SJSA1 (cell line): ENCODE results near the gene RYR2. TPM values are rescaled to one million over a fixed set of nuclear protein-coding genes. Genes with fewer than 3 reads are reported as not detected.

Experiments used
- DNase-seq, 2 experiments: peaks; one replicate each; pipeline ENCODE4 v3.0.0-alpha.2; 2015 to 2020; ENCODE audit warnings: low spot score in 2 of 2, low read depth in 1 of 2
- H3K27ac ChIP-seq: fragments of 250-450 bp; sonication (Bioruptor Pico); 2 replicates; pipeline ENCODE4 v1.5.1; 2020; ENCODE audit warnings: mild to moderate bottlenecking, moderate library complexity
- H3K27me3 ChIP-seq: fragments of 250-450 bp; sonication (Bioruptor Pico); replicated peaks from 2 replicates; pipeline ENCODE4 v1.5.1; 2020; ENCODE audit warnings: mild to moderate bottlenecking, moderate library complexity
- H3K36me3 ChIP-seq: fragments of 250-450 bp; sonication (Bioruptor Pico); 2 replicates; pipeline ENCODE4 v1.5.1; 2020; ENCODE audit warnings: mild to moderate bottlenecking
- H3K4me1 ChIP-seq: fragments of 250-450 bp; sonication (Bioruptor Pico); replicated peaks from 2 replicates; pipeline ENCODE4 v1.6.1; 2021; ENCODE audit warnings: mild to moderate bottlenecking
- H3K4me3 ChIP-seq: fragments of 250-450 bp; sonication (Bioruptor Pico); 2 replicates; pipeline ENCODE4 v1.5.1; 2020; ENCODE audit warnings: mild to moderate bottlenecking
- H3K9me3 ChIP-seq: fragments of 250-450 bp; sonication (Bioruptor Pico); replicated peaks from 2 replicates; pipeline ENCODE4 v1.5.1; 2020; ENCODE audit warnings: mild to moderate bottlenecking
- total RNA-seq: library from RNA; depleted of rRNA; stranded (reverse); fragments of >200 nt; shearing (Covaris generic); gene quantifications from 2 replicates; pipeline ENCODE4 v1.2.3, GENCODE V29; 2014

RYR2 gene
- total RNA-seq, 1 experiment from 2014 or later = not detected

GRCh38 chr1:237717106-237717505 lies 675.1 kb downstream of the RYR2 start:
- H3K4me1 ChIP-seq = no peaks in the 10 kb centered on the region
- no peak overlapping the region for H3K4me3 ChIP-seq
- H3K27ac ChIP-seq = no peak overlapping the region
- no peak for DNase-seq
- H3K9me3 ChIP-seq = no peaks in the 10 kb centered on the region
- no peaks in the 10 kb centered on the region for H3K36me3 ChIP-seq
- no peaks in the 10 kb centered on the region for H3K27me3 ChIP-seq

GRCh38 chr1:237730826-237731350 lies 688.9 kb downstream of the RYR2 start:
- Histone ChIP-seq H3K9me3 (peaks cover 9% of the 10 kb centered on the region), H3K27me3 (no peaks in the 10 kb centered on the region), H3K36me3 (no peaks in the 10 kb centered on the region), H3K4me1 (no peaks in the 10 kb centered on the region), H3K4me3 (no peak overlapping the region), H3K27ac (no peak overlapping the region)
- DNase-seq = no peak

- Histone ChIP-seq H3K27ac (no peak overlapping the region), H3K27me3 (no peaks in the 10 kb centered on the region), H3K4me1 (no peaks in the 10 kb centered on the region), H3K9me3 (peaks cover 9% of the 10 kb centered on the region), H3K4me3 (no peak overlapping the region), H3K36me3 (no peaks in the 10 kb centered on the region)
- no peak for DNase-seq
Observed at GRCh38 chr1:237732657-237733056, 690.7 kb downstream of the RYR2 start.

GRCh38 chr1:237736372-237737029 lies 694.5 kb downstream of the RYR2 start:
- Histone ChIP-seq H3K36me3 (no peaks in the 10 kb centered on the region), H3K4me1 (no peaks in the 10 kb centered on the region), H3K4me3 (no peak overlapping the region), H3K9me3 (peaks cover 3% of the 10 kb centered on the region), H3K27me3 (no peaks in the 10 kb centered on the region), H3K27ac (no peak overlapping the region)
- DNase-seq = peak in 1 of 2 experiments; percentile 16

- no peak for DNase-seq
- H3K27ac ChIP-seq = no peak overlapping the region
- H3K36me3 ChIP-seq = no peaks in the 10 kb centered on the region
- no peaks in the 10 kb centered on the region for H3K4me1 ChIP-seq
- H3K4me3 ChIP-seq = no peak overlapping the region
- H3K27me3 ChIP-seq = no peaks in the 10 kb centered on the region
- no peaks in the 10 kb centered on the region; the same call in 1 of the 2 replicates for H3K9me3 ChIP-seq
Observed at GRCh38 chr1:237737448-237737847, 695.5 kb downstream of the RYR2 start.

GRCh38 chr1:237737938-237738610 lies 696.1 kb downstream of the RYR2 start:
- no peak overlapping the region for H3K4me3 ChIP-seq
- DNase-seq = no peak
- H3K9me3 ChIP-seq = no peaks in the 10 kb centered on the region
- no peak overlapping the region for H3K27ac ChIP-seq
- no peaks in the 10 kb centered on the region for H3K36me3 ChIP-seq
- no peaks in the 10 kb centered on the region for H3K4me1 ChIP-seq
- H3K27me3 ChIP-seq = no peaks in the 10 kb centered on the region

- H3K4me1 ChIP-seq = no peaks in the 10 kb centered on the region
- H3K36me3 ChIP-seq = no peaks in the 10 kb centered on the region
- no peaks in the 10 kb centered on the region for H3K27me3 ChIP-seq
- DNase-seq = no peak
- no peaks in the 10 kb centered on the region for H3K9me3 ChIP-seq
- no peak overlapping the region for H3K27ac ChIP-seq
- no peak overlapping the region for H3K4me3 ChIP-seq
Observed at GRCh38 chr1:237740846-237741245, 698.9 kb downstream of the RYR2 start.

GRCh38 chr1:237745545-237745944 lies 703.6 kb downstream of the RYR2 start:
- Histone ChIP-seq H3K27me3 (no peaks in the 10 kb centered on the region), H3K4me1 (no peaks in the 10 kb centered on the region), H3K36me3 (no peaks in the 10 kb centered on the region), H3K9me3 (peaks cover 3% of the 10 kb centered on the region; the same call in 1 of the 2 replicates), H3K27ac (no peak overlapping the region), H3K4me3 (no peak overlapping the region)
- DNase-seq = no peak

GRCh38 chr1:237748171-237748960 lies 706.4 kb downstream of the RYR2 start:
- no peaks in the 10 kb centered on the region for H3K27me3 ChIP-seq
- peaks cover 3% of the 10 kb centered on the region; the same call in 1 of the 2 replicates for H3K9me3 ChIP-seq
- no peak for DNase-seq
- H3K4me1 ChIP-seq = no peaks in the 10 kb centered on the region
- no peak overlapping the region for H3K4me3 ChIP-seq
- no peak overlapping the region for H3K27ac ChIP-seq
- no peaks in the 10 kb centered on the region for H3K36me3 ChIP-seq

GRCh38 chr1:237749122-237749521 lies 707.1 kb downstream of the RYR2 start:
- Histone ChIP-seq H3K4me1 (no peaks in the 10 kb centered on the region), H3K27me3 (no peaks in the 10 kb centered on the region), H3K9me3 (peaks cover 3% of the 10 kb centered on the region; the same call in 1 of the 2 replicates), H3K36me3 (no peaks in the 10 kb centered on the region), H3K4me3 (no peak overlapping the region), H3K27ac (no peak overlapping the region)
- no peak for DNase-seq

GRCh38 chr1:237751090-237751489 lies 709.1 kb downstream of the RYR2 start:
- no peaks in the 10 kb centered on the region for H3K36me3 ChIP-seq
- H3K27ac ChIP-seq = no peak overlapping the region
- H3K4me1 ChIP-seq = no peaks in the 10 kb centered on the region
- H3K9me3 ChIP-seq = peaks cover 3% of the 10 kb centered on the region; the same call in 1 of the 2 replicates
- H3K27me3 ChIP-seq = no peaks in the 10 kb centered on the region
- no peak overlapping the region for H3K4me3 ChIP-seq
- DNase-seq = no peak

- H3K27ac ChIP-seq = no peak overlapping the region
- peaks cover under 1% of the 10 kb centered on the region; the same call in 1 of the 2 replicates for H3K9me3 ChIP-seq
- no peaks in the 10 kb centered on the region for H3K4me1 ChIP-seq
- H3K4me3 ChIP-seq = no peak overlapping the region
- H3K27me3 ChIP-seq = no peaks in the 10 kb centered on the region
- no peaks in the 10 kb centered on the region for H3K36me3 ChIP-seq
- no peak for DNase-seq
Observed at GRCh38 chr1:237754627-237755026, 712.6 kb downstream of the RYR2 start.

- no peak for DNase-seq
- Histone ChIP-seq H3K27me3 (no peaks in the 10 kb centered on the region), H3K4me1 (no peaks in the 10 kb centered on the region)
Observed at GRCh38 chr1:237756304-237756967, 714.5 kb downstream of the RYR2 start.

More at GRCh38 chr1:237756304-237756967, 714.5 kb downstream of the RYR2 start:
- H3K36me3 ChIP-seq = no peaks in the 10 kb centered on the region
- H3K9me3 ChIP-seq = no peaks in the 10 kb centered on the region
- H3K4me3 ChIP-seq = no peak overlapping the region
- no peak overlapping the region for H3K27ac ChIP-seq
